HG03159 (cell line): ENCODE data around the gene PTBP1.

Experiments used
- ATAC-seq: cut with Tn5 transposase; IDR thresholded peaks from one replicate; pipeline ENCODE4 v1.9.1; 2021; ENCODE audit warnings: mild to moderate bottlenecking, moderate library complexity; ENCODE audit not compliant: unreplicated experiment

Gene PTBP1

GRCh38 chr19:772063-772462, 25.2 kb upstream of the PTBP1 start:
- no peak for ATAC-seq

GRCh38 chr19:772730-773436, 24.4 kb upstream of the PTBP1 start:
- no peak for ATAC-seq

DNA sequence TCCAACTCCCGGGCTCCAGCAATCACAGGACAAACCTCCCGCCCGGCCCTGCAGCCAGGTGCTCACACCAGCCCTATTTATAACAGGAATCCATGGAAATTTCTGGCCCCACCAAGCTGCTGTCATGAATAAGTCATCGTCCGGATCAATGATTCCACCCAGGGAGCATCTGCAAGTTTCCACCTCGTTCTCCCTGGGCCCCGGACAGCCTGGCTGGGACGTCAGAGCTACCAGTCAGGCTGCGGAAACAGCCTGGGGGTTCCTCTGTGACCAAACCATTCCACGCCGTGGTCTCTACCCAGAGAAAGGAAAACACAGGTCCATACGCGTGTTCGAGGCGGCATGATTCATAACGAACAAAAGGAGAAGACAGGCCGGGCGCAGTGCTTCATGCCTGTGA, 20.7 kb upstream of the PTBP1 start:
- ATAC-seq, result no peak

DNA sequence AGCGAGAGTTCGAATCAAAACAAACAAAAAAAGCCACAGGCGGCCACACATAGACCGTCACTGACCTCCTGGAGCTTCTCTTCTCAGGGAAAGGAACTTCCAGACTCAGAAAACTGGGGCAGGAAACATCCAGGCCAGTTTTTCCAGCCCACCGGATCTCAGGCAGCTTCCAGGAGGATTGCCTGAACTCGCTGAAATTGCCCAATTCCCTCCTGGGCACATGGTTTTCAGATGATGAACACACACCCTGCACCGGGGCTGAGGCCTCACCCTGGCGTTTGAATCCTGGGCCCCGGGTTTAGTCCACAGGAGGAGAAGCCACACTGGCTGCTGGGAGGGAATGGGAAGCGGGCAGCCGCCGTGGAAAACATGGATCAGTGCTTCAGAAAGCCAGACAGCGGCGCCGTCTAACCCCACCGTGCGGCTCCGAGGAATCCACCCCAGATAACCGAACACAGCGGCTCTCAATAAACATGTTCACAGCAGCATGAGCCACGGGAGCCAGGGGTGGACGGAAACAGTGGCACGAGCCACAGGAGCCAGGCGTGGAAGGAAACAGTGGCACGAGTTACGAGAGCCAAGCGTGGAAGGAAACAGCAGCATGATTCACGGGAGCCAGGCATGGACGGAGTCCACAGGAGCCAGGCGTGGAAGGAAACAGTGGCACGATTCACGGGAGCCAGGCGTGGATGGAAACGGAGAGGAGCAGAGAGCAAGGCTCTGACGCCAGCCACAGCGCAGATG, 18.2 kb upstream of the PTBP1 start:
- no peak for ATAC-seq

- no peak for ATAC-seq
Measured at GRCh38 chr19:780935-781334, 16.3 kb upstream of the PTBP1 start.

- ATAC-seq, result no peak
Measured at GRCh38 chr19:781800-782184, 15.5 kb upstream of the PTBP1 start.

- no peak for ATAC-seq
Measured at GRCh38 chr19:782185-782877, 14.9 kb upstream of the PTBP1 start.

DNA sequence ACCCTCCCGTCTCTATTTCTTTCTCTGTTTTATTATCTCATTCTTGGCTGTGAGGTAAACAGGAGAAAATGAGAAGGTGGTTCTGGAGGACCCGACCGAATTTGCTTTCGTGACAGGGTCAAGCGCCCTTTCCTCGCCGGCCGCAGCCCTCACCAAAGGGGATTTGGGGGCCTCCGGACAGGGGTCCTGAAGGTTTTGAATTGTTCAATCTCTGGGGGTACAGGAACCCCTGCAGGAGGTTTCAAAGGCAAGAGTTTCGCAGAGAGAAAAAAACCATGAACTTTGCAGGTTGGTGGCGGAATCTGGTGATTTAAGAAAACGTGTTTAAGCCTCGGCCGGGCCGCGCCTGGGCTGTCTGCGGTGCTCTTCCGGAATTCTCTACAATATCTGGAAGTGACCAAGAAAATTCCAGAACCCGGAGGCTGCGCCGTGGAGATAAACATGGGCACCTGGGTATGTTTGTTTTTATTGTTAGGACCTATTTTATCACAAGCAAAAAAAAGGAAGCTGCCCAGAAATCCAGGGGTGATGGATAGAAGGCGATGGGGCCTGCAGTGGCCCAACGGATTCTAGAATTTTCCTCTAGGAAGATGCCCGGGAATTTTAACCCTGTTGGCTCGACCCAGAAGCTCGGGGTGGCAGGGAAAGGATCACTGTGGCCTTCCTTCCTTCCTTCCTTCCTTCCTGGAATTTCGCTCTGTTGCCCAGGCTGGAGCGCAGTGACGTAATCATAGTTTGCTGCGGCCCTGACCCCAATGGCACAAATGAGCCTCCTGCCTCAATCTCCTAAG, 14.2 kb upstream of the PTBP1 start:
- ATAC-seq, result no peak

DNA sequence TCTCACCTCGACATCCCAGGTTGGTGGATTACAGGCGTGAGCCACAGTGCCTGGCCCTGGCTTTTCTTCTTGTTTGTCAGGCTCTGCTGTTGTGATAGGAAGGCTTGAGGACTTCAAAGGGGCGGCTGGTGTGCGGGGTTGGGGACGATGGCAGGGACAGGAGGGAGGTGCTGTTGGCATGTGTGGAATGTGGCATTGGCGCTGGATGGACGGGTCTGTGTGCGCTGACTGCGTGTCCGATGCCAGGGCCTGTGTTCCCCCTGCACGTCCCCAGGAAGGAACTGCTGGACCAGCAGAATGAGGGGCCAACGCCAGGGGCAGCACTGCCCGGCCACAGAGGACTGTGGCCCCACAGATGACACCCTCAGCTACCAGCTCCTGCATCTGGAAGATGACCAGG, 12.7 kb upstream of the PTBP1 start:
- no peak for ATAC-seq

GRCh38 chr19:787536-787935, 9.7 kb upstream of the PTBP1 start:
- no peak for ATAC-seq

DNA sequence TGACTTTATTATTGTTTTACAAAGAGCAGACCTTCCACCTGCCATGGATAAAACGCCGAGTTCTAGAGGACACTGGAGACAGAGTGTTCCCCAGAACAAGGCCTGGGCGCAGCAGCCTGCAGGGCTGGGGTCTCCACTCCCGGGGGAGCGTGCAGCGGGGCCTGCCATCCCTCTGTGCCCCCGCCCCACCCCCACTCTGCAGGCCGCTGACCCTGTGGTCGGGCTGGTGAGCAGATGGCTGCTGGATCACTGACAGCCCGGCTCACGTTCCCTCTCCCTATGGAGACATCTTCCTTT, 8.6 kb upstream of the PTBP1 start:
- no peak for ATAC-seq

- ATAC-seq, result no peak
Measured at GRCh38 chr19:788983-789700, 8.1 kb upstream of the PTBP1 start.

DNA sequence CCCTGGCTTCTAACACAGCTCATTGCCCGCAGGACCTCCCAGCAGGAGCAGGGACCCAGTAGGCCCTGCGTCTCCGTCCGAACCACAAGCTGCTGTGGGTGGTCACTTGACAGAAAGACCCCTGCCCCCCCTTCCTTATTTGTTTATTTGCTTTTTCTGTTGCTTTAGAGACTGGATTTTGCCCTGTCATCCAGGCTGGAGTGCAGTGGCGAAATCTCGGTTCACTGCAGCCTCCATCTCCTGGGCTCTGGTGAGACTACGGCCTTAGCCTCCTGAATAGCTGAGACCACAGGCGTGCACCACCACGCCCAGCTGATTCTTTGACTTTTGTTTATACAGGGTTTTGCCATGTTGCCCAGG, 7.6 kb upstream of the PTBP1 start:
- ATAC-seq, result no peak

DNA sequence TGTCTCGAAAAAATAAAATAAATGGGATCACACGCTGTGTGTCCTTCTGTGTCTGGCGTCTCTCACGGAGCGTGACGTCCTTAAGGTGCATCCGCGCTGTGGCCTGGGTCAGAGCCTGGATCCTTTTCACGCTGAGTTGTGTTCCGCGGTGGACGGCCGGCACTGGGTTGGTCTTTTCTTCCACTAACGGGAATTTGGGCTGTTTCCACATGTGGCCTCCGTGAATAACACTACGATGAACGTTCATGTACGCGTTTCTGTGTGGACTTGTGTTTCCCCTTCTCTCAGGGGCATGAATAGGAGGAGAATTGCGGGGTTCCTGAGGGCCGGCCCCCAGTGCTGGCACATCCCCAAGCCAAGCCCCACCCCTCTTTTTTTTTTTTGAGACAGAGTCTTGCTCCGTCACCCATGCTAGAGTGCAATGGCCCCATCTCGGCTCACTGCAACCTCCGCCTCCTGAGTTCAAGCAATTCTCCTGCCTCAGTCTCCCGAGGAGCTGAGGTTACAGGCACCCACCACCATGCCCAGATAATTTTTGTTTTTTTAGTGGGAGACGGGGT, 6.2 kb upstream of the PTBP1 start:
- no peak for ATAC-seq

DNA sequence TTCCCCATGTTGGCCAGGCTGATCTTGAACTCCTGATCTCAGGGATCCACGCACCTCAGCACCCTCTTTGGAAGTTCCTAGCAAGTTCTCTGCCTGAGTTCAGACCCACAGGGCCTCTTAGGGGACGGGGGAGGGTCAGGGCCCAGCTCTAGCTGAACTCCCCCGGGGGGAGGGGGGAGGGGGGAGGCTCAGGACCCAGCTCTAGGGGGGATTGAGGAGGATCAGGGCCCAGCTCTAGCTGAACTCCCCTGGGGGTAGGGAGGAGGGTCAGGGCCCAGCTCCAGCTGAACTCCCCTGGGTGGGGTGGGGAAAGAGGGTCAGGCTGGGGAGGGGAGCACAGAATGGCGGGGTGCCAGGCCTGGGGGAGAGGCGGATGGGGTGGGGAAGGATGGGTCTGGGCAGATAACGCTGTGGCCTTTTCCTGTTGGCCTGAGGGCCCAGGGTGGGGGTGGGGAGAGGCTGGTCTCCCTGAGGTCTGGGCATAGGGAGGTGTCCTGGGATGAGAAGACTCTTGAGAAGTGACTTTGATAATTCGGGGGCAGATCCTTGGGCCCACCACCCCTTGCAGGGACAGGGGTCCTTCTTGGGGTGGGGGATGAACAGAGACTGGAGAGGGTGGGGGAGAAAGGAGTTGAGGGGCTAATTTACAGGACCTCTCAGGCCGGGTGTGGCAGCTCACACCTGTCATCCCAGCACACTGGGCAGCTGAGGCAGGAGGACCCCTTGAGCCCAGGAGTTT, 5.5 kb upstream of the PTBP1 start:
- ATAC-seq, result no peak

GRCh38 chr19:792306-792885, 4.9 kb upstream of the PTBP1 start:
- ATAC-seq, result no peak

- ATAC-seq, result no peak
Measured at GRCh38 chr19:793806-794205, 3.4 kb upstream of the PTBP1 start.

DNA sequence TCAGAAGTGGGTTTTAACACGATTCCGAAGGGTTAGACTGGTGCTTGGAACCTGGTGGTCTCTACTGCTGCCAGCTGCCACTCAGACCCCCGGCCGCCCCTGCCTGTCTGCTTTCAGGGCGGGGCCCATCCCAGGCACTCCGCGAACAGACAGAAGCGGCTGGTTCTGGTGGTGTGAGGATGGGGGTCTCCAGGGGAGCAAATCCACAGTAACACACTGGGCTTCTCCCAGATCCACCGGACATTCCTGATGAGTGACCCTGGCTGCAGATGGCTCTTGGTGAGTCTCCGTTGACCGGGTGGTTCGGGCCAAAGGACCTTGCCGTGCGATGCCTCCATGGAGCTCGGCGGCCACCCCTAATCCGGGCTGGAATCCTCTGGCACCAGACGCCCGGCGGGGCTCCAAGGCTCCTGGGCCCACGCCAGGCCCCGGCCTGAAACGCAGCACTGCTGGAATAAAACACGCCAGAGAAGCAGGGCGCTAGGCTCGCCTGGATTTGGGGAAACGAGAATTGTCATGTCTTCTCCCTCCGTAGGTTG, 2.1 kb upstream of the PTBP1 start:
- no peak for ATAC-seq
